Trophoblast cell (in vitro differentiated cells and primary cell): ENCODE results near the gene IGSF11.
A peak's percentile ranks its signal among the peaks of the same experiment; 100 is the strongest.

Experiments used
- DNase-seq, 2 donors: peaks; one replicate each; pipeline ENCODE4 v3.0.0-alpha.2; 2016
- H2AFZ ChIP-seq: 2 replicates; pipeline ENCODE4 v1.6.1; 2013; ENCODE audit warnings: low read length, moderate library complexity, mild to moderate bottlenecking; ENCODE audit not compliant: insufficient read depth, poor library complexity
- H2AK5ac ChIP-seq: 2 replicates; pipeline ENCODE4 v1.6.1; 2013; ENCODE audit warnings: mild to moderate bottlenecking, low read length
- H2BK120ac ChIP-seq: 2 replicates; pipeline ENCODE4 v1.6.1; 2013; ENCODE audit warnings: low read length, mild to moderate bottlenecking, moderate library complexity; ENCODE audit not compliant: insufficient read depth, poor library complexity
- H2BK12ac ChIP-seq: 2 replicates; pipeline ENCODE4 v1.6.1; 2013; ENCODE audit warnings: mild to moderate bottlenecking, low read length, moderate library complexity
- H2BK5ac ChIP-seq: 2 replicates; pipeline ENCODE4 v1.6.1; 2013; ENCODE audit warnings: low read length, low read depth, moderate library complexity, mild to moderate bottlenecking; ENCODE audit not compliant: poor library complexity
- H3K14ac ChIP-seq: 2 replicates; pipeline ENCODE4 v1.6.1; 2013; ENCODE audit warnings: mild to moderate bottlenecking, low read length
- H3K18ac ChIP-seq: 2 replicates; pipeline ENCODE4 v1.6.1; 2013; ENCODE audit warnings: mild to moderate bottlenecking, low read length
- H3K23ac ChIP-seq: 2 replicates; pipeline ENCODE4 v1.6.1; 2013; ENCODE audit warnings: low read length
- H3K27ac ChIP-seq: 2 replicates; pipeline ENCODE4 v1.5.1; 2013; ENCODE audit warnings: low read depth, mild to moderate bottlenecking, inconsistent platforms, low read length, moderate library complexity
- H3K27me3 ChIP-seq: 2 replicates; pipeline ENCODE4 v1.6.1; 2013; ENCODE audit warnings: inconsistent platforms, mild to moderate bottlenecking, low read length, moderate library complexity; ENCODE audit not compliant: insufficient read depth
- H3K36me3 ChIP-seq, 2 experiments: 1 replicate in 1 of 2; 2 replicates in 1 of 2; pipeline ENCODE4 v1.6.1; 2013; ENCODE audit warnings: low read length in 2 of 2, mild to moderate bottlenecking in 2 of 2, moderate library complexity in 1 of 2; ENCODE audit not compliant: insufficient read depth in 2 of 2, control insufficient read depth in 1 of 2
- H3K4ac ChIP-seq: 2 replicates; pipeline ENCODE4 v1.6.1; 2013; ENCODE audit warnings: low read depth, mild to moderate bottlenecking, low read length, moderate library complexity
- H3K4me1 ChIP-seq, 2 experiments: 1 replicate in 1 of 2; 2 replicates in 1 of 2; pipeline ENCODE4 v1.6.1; 2013; ENCODE audit warnings: low read length in 2 of 2, mild to moderate bottlenecking in 2 of 2, moderate library complexity in 1 of 2; ENCODE audit not compliant: insufficient read depth in 2 of 2, control insufficient read depth in 1 of 2
- H3K4me2 ChIP-seq: 2 replicates; pipeline ENCODE4 v1.6.1; 2013; ENCODE audit warnings: inconsistent platforms, mild to moderate bottlenecking, low read length, moderate library complexity
- H3K4me3 ChIP-seq: 2 replicates; pipeline ENCODE4 v1.5.1; 2013; ENCODE audit warnings: mild to moderate bottlenecking, low read depth, low read length, inconsistent platforms
- H3K79me1 ChIP-seq: one replicate; pipeline ENCODE4 v1.6.1; 2013; ENCODE audit warnings: low read length
- H3K79me2 ChIP-seq: 2 replicates; pipeline ENCODE4 v1.6.1; 2013; ENCODE audit warnings: low read length, mild to moderate bottlenecking; ENCODE audit not compliant: control insufficient read depth, insufficient read depth, poor library complexity
- H3K9ac ChIP-seq: 2 replicates; pipeline ENCODE4 v1.6.1; 2013; ENCODE audit warnings: mild to moderate bottlenecking, low read length
- H3K9me3 ChIP-seq: 2 replicates; pipeline ENCODE4 v1.6.1; 2013; ENCODE audit warnings: low read depth, mild to moderate bottlenecking, control low read depth, inconsistent platforms, low read length; ENCODE audit not compliant: insufficient read depth
- H4K12ac ChIP-seq: 2 replicates; pipeline ENCODE4 v1.6.1; 2013; ENCODE audit warnings: low read depth, mild to moderate bottlenecking, low read length, moderate library complexity
- H4K8ac ChIP-seq: 2 replicates; pipeline ENCODE4 v1.6.1; 2013; ENCODE audit warnings: low read depth, mild to moderate bottlenecking, low read length, moderate library complexity
- H4K91ac ChIP-seq: one replicate; pipeline ENCODE4 v1.6.1; 2013; ENCODE audit warnings: low read depth, mild to moderate bottlenecking, low read length, moderate library complexity
- WGBS: extraction: QIAGEN DNeasy Blood & Tissue Kit; methylation state at CpG from one replicate; pipeline ENCODE4 v1.1.7; 2013; ENCODE audit warnings: missing lambda C conversion rate; ENCODE audit not compliant: insufficient read length, insufficient coverage; ENCODE audit errors: extremely low coverage; 5-methylcytosine and 5-hydroxymethylcytosine counted together

Gene IGSF11

DNA sequence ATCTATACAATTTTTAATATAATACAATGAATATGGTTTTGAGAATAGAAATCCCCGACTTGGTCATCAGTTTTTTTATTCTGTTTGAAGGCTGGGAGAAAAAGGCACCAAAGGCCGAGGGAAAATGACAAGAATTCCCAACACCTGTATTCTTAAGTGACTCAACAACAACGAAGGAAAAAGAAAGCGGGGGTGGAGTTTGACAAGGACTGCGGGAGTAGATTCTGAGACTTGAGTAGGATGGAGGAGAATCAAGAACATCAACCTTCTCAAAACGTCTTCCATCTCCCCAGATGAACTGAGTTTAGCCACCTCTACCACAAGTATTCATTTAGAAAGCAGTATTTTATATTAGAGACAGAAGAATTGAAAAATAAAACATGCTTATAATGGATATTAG lies 107.2 kb downstream of the IGSF11 start:
- peak in 1 of 2 donors; percentile 8 for DNase-seq
- no peak overlapping the region for H3K4me3 ChIP-seq
- no peak overlapping the region for H2BK12ac ChIP-seq
- no peaks in the 10 kb centered on the region for H3K36me3 ChIP-seq
- H2AFZ ChIP-seq, result no peak overlapping the region
- H2BK120ac ChIP-seq, result no peak overlapping the region
- H3K23ac ChIP-seq, result no peak overlapping the region
- no peaks in the 10 kb centered on the region for H3K27me3 ChIP-seq
- H3K4ac ChIP-seq, result no peak overlapping the region
- no peaks in the 10 kb centered on the region for H3K79me1 ChIP-seq
- H3K79me2 ChIP-seq, result no peaks in the 10 kb centered on the region
- H4K12ac ChIP-seq, result no peak overlapping the region
- H2BK5ac ChIP-seq, result no peak overlapping the region
- no peak overlapping the region for H3K18ac ChIP-seq
- WGBS, result no CpG with 5 or more reads among the region's 6 CpGs
- no peaks in the 10 kb centered on the region for H3K4me1 ChIP-seq
- no peak overlapping the region for H3K14ac ChIP-seq
- H3K4me2 ChIP-seq, result no peak overlapping the region
- H4K91ac ChIP-seq, result no peak overlapping the region
- no peak overlapping the region for H3K9ac ChIP-seq
- no peak overlapping the region for H4K8ac ChIP-seq
- H2AK5ac ChIP-seq, result no peak overlapping the region
- no peak overlapping the region for H3K27ac ChIP-seq
- no peaks in the 10 kb centered on the region for H3K9me3 ChIP-seq

DNA sequence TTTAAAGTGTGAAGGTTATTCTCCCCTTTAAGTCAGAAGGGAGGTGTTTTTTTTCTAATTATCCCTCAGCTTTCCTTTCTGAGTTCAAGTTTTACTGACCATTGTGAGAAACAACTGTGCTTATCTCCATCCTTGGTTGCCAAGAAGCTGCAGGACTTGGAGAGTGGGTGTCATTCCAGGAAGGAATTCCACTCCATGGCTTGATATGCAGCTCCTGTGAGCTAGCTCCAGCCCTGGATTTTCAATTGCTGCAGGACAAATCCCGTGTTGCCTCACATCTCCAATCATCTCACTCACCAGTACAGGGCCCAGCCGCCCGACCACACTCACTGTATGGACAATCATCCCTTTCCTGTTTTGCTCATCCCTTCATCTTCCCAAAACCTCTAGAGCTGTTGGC lies 122.5 kb downstream of the IGSF11 start:
- DNase-seq, result no peak
- Histone ChIP-seq H3K36me3 (no peaks in the 10 kb centered on the region), H3K9ac (no peak overlapping the region), H2BK5ac (no peak overlapping the region), H4K91ac (no peak overlapping the region), H3K23ac (no peak overlapping the region), H3K27ac (no peak overlapping the region), H4K12ac (no peak overlapping the region), H3K4ac (no peak overlapping the region), H2BK120ac (no peak overlapping the region), H2BK12ac (no peak overlapping the region), H3K14ac (no peak overlapping the region), H3K4me3 (no peak overlapping the region), H4K8ac (no peak overlapping the region), H3K9me3 (no peaks in the 10 kb centered on the region), H2AFZ (no peak overlapping the region), H3K4me2 (no peak overlapping the region), H3K4me1 (no peaks in the 10 kb centered on the region), H3K18ac (no peak overlapping the region), H3K79me1 (no peaks in the 10 kb centered on the region), H2AK5ac (no peak overlapping the region), H3K79me2 (no peaks in the 10 kb centered on the region), H3K27me3 (no peaks in the 10 kb centered on the region)
- no CpG with 5 or more reads among the region's 3 CpGs for WGBS

DNA sequence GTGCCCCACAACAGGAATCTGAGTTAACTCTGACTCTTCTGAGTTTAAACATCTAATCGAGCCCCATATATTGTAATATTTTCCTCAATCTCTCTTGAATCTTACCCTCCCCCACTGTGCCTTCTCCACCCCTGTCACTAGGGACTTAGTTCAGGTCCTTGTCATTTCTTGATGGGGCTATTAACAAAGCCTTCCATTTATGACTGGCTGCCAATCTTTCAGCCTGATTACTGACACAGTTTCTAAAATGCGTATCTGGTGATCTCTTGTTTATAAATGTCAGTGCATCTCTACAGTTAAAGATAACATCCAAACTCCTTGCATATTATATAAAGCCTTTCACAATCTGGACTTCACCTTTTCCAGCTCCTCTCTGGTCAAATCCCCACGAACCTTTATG lies 124.3 kb downstream of the IGSF11 start:
- Histone ChIP-seq H3K9me3 (no peaks in the 10 kb centered on the region), H3K36me3 (no peaks in the 10 kb centered on the region), H2AFZ (no peak overlapping the region), H3K4me1 (peaks cover 0 to 4% of the 10 kb centered on the region in 2 experiments), H2AK5ac (no peak overlapping the region), H4K8ac (no peak overlapping the region), H3K79me2 (no peaks in the 10 kb centered on the region), H2BK5ac (no peak overlapping the region), H3K4me3 (no peak overlapping the region), H2BK120ac (no peak overlapping the region), H3K23ac (no peak overlapping the region), H3K4ac (no peak overlapping the region), H3K14ac (no peak overlapping the region), H3K27me3 (no peaks in the 10 kb centered on the region), H3K18ac (no peak overlapping the region), H3K27ac (no peak overlapping the region), H3K79me1 (no peaks in the 10 kb centered on the region), H2BK12ac (no peak overlapping the region), H4K91ac (no peak overlapping the region), H4K12ac (no peak overlapping the region), H3K9ac (no peak overlapping the region), H3K4me2 (no peak overlapping the region)
- DNase-seq, result no peak
- no CpG with 5 or more reads among the region's 3 CpGs for WGBS

GRCh38 chr3:118909763-118910162 lies 124.9 kb downstream of the IGSF11 start:
- no peak overlapping the region for H3K18ac ChIP-seq
- no peaks in the 10 kb centered on the region for H3K27me3 ChIP-seq
- no peaks in the 10 kb centered on the region for H3K9me3 ChIP-seq
- no peak overlapping the region for H3K23ac ChIP-seq
- H4K91ac ChIP-seq, result no peak overlapping the region
- H4K8ac ChIP-seq, result no peak overlapping the region
- no peak overlapping the region for H3K9ac ChIP-seq
- H4K12ac ChIP-seq, result no peak overlapping the region
- no peak overlapping the region for H2BK5ac ChIP-seq
- H2BK120ac ChIP-seq, result no peak overlapping the region
- H3K36me3 ChIP-seq, result no peaks in the 10 kb centered on the region
- H3K4me2 ChIP-seq, result no peak overlapping the region
- no peak overlapping the region for H3K4me3 ChIP-seq
- H2AFZ ChIP-seq, result no peak overlapping the region
- H3K27ac ChIP-seq, result no peak overlapping the region
- no peak for DNase-seq
- no peaks in the 10 kb centered on the region for H3K79me1 ChIP-seq
- H2AK5ac ChIP-seq, result no peak overlapping the region
- no peak overlapping the region for H3K4ac ChIP-seq
- no peak overlapping the region for H3K14ac ChIP-seq
- peaks cover 0 to 4% of the 10 kb centered on the region in 2 experiments for H3K4me1 ChIP-seq
- no peak overlapping the region for H2BK12ac ChIP-seq
- H3K79me2 ChIP-seq, result no peaks in the 10 kb centered on the region
